SK-N-SH treated with all-trans-retinoic acid at 6 μM for 48 hours (cell line): ENCODE results near the gene CHST15.

Experiments
- CSRNP3 ChIP-seq: fragments of 250-450 bp; sonication (Bioruptor Pico); IDR thresholded peaks from 2 replicates; pipeline ENCODE4 v1.5.1; 2021; ENCODE audit warnings: mild to moderate bottlenecking, moderate library complexity
- ESRRG ChIP-seq: fragments of 250-450 bp; sonication (Bioruptor Pico); IDR thresholded peaks from 2 replicates; pipeline ENCODE4 v1.6.1; 2021; ENCODE audit warnings: mild to moderate bottlenecking
- OSR1 ChIP-seq: fragments of 250-450 bp; sonication (Bioruptor Pico); IDR thresholded peaks from 2 replicates; pipeline ENCODE4 v1.8.0; 2022; ENCODE audit warnings: moderate library complexity, mild to moderate bottlenecking, inconsistent platforms
- PATZ1 ChIP-seq: fragments of 250-450 bp; sonication (Bioruptor Pico); IDR thresholded peaks from 2 replicates; pipeline ENCODE4 v1.8.0; 2020; ENCODE audit warnings: mild to moderate bottlenecking, moderate library complexity, borderline replicate concordance
- TCF4 ChIP-seq: fragments of 250-450 bp; sonication (Bioruptor Pico); IDR thresholded peaks from 2 replicates; pipeline ENCODE4 v1.8.0; 2021; ENCODE audit warnings: mild to moderate bottlenecking, moderate library complexity, borderline replicate concordance
- TOX ChIP-seq: fragments of 250-450 bp; sonication (Bioruptor Pico); IDR thresholded peaks from 2 replicates; pipeline ENCODE4 v1.8.0; 2021; ENCODE audit warnings: mild to moderate bottlenecking, moderate library complexity, borderline replicate concordance
- ZC3H10 ChIP-seq: fragments of 250-450 bp; sonication (Bioruptor Pico); IDR thresholded peaks from 2 replicates; pipeline ENCODE4 v1.5.1; 2021; ENCODE audit warnings: mild to moderate bottlenecking, moderate library complexity
- ZFP30 ChIP-seq: fragments of 450-650 bp; formaldehyde crosslinking; IDR thresholded peaks from 2 replicates; pipeline ENCODE4 v1.5.0; 2022; ENCODE audit warnings: mild to moderate bottlenecking, moderate library complexity
- ZNF565 ChIP-seq: fragments of 450-650 bp; formaldehyde crosslinking; conservative IDR thresholded peaks from 2 replicates; pipeline ENCODE4 v1.5.0; 2020; ENCODE audit warnings: low read depth, mild to moderate bottlenecking, moderate library complexity
- ZNF70 ChIP-seq: fragments of 450-650 bp; formaldehyde crosslinking; IDR thresholded peaks from 2 replicates; pipeline ENCODE4 v1.5.0; 2020; ENCODE audit warnings: mild to moderate bottlenecking, moderate library complexity
- ZNF8 ChIP-seq: fragments of 450-650 bp; formaldehyde crosslinking; IDR thresholded peaks from 2 replicates; pipeline ENCODE4 v1.5.0; 2020; ENCODE audit warnings: mild to moderate bottlenecking, moderate library complexity

- TF ChIP-seq PATZ1 (CRISPR knock-in tag) = no peak
- no peak for TF ChIP-seq OSR1
- TF ChIP-seq ZNF8 (CRISPR knock-in tag) = no peak
- TF ChIP-seq ZNF565 (CRISPR knock-in tag) = no peak
- no peak for TF ChIP-seq ZFP30 (CRISPR knock-in tag)
- TF ChIP-seq ZNF70 = no peak
- no peak for TF ChIP-seq ESRRG (CRISPR knock-in tag)
- no peak for TF ChIP-seq CSRNP3 (CRISPR knock-in tag)
- no peak for TF ChIP-seq ZC3H10
- TF ChIP-seq TOX = no peak
- no peak for TF ChIP-seq TCF4 (CRISPR knock-in tag)
These were observed 89.9 kb downstream of the CHST15 start for GRCh38 chr10:124003481-124003870.
